ENCODE data around the gene ARMC2.
"Not testable (repeated sequence)": the region's sequence is repeated elsewhere in the genome, so short reads cannot be mapped to it uniquely, and the experiment has no call there.

ARMC2 gene

DNA sequence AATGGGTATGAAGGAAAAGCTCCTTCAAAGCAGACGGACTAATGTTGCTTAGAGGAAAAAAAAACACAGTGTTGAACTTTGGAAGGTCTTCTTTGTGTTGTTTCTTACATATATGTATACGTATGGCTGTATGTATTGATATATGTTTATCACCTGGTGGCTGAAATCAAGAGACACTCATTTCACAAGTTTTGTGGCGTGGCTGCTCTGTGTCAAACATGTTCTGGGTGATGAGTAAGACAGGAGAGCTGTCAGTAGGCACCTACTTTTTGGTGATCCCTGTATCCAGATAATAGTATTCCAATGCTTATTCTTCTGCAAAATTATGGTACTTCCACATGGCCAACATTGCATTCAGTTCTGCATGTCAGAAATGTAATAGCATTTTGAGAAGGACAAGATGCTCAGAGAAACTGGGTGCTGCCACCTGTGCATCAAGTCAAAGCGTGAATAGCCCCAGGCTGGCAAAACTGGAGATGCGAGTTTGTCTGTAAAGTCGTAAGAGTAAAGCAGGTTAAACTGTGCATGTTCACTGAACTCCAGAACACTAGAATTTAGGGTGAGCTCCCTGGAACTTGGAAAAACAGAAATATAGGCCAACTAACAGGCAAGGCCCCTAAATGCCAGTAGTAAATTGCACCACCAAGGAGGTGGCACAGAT, 67.9 kb downstream of the ARMC2 start:
- DNase-seq (ENCODE audit: low spot score), result no peak

GRCh38 chr6:108920751-108921150, 72.5 kb downstream of the ARMC2 start:
- DNase-seq (ENCODE audit: low spot score), result no peak

GRCh38 chr6:108921547-108922361, 73.5 kb downstream of the ARMC2 start:
- DNase-seq (ENCODE audit: low spot score), result peak; percentile 31

DNA sequence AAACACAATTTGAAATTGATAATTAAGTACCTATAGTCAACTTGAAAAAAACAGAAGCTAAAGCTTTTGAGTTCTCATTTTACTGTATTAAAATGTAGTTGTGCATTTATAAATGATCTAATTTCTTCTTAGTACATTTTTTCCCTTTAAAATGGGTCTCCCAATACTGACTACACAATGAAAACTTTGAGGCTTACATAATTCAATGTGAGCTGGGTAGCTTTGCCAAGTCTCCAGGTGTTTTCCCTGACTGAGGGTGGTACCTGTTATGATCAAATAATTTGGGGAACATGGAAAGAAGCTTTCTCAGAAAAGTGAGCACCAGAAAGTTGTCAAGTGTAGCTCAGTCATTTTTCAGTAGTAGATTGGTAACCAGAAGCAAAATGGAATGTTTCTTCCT, 74.3 kb downstream of the ARMC2 start:
- DNase-seq (ENCODE audit: low spot score), result no peak

DNA sequence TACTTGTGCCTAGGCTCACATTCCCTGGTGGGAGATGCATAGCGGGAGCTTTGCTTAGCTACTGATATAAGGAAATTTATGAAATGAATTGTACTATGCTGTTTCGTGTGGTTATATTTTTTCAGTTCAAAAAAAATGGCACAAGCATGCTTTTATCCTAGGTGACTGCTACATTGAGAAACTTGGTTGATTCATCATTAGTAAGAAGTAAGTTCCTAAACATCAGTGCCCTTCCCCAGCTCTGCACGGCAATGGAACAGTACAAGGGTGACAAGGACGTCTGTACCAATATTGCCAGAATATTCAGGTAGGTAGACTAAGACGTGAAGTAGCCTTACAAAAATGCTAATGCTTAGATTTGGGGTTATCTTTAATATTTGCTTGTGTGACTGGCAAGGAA, 79.7 kb downstream of the ARMC2 start:
- no peak for DNase-seq (ENCODE audit: low spot score)

GRCh38 chr6:108928650-108929049, 80.4 kb downstream of the ARMC2 start:
- DNase-seq (ENCODE audit: low spot score), result no peak

DNA sequence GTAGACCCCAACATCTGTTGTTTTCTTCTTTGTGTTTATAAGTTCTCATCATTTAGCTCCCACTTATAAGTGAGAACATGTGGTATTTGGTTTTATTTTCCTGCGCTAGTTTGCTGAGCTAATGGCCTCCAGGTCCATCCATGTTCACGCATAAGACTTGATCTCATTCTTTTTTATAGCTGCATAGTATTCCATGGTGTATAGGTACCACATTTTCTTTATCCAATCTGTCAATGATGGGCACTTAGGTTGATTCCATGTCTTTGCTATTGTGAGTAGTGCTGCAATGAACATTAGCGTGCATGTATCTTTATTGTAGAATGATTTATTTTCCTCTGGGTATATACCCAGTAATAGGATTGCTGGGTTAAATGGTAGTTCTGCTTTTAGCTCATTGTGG, 82.9 kb downstream of the ARMC2 start:
- DNase-seq (ENCODE audit: low spot score), result not testable (repeated sequence)

DNA sequence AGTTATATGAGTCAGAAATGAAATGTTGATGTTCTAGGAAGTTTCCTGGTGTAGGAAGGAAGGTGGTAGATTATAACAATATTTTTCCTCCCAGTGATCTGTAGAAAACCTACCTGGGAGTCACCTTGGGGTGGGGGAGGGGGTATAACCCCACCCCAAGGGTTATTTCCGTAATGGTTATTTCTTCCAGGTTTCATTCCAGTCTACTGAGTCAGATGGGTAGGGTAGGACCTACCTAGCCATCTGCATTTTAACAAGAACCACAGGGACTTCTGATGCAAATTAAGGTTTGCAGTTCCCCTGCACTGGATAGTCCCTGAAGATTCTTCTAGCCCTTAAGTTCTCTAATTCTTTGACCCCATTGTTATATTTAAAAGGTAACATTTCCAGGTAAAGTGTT, 88.9 kb downstream of the ARMC2 start:
- no peak for DNase-seq (ENCODE audit: low spot score)

DNA sequence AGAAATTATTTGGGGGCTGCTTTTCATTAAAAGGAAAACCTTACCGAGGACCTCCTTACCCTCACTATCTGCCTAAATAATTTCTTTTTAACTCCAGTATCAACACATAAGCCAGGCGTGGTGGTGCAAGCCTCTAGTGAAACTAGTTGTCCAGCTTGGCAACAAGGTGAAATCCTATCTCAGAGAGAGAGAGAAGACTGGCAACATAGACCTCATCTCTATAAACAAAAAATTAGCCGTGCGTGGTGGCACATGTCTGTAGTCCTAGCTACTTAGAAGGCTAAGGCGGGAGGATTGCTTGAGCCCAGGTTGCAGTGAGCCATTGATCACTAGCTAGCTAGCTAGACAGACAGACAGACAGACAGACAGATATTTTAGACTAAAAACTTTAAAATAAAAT, 92.5 kb downstream of the ARMC2 start:
- DNase-seq (ENCODE audit: low spot score), result no peak

DNA sequence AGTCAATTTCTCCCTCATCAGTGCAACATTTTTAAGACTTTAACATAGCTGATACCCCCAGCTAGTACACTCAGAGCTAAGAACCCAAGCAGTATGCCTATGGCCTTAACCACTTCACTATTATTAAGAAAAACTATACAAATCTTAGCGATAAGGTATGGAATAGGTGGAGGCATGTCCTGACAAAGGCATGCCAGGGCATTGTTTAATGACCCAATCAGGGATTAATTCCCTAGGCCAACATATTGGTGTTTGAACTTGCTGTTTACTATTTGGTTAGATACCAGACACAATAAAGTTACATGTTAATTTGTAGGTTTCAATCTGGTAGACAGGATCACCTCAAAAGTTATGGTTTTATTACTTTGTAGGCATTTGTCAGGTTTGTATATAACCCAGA, 93.1 kb downstream of the ARMC2 start:
- no peak for DNase-seq (ENCODE audit: low spot score)

- DNase-seq (ENCODE audit: low spot score), result no peak
Measured at GRCh38 chr6:108941859-108942258, 93.6 kb downstream of the ARMC2 start.

DNA sequence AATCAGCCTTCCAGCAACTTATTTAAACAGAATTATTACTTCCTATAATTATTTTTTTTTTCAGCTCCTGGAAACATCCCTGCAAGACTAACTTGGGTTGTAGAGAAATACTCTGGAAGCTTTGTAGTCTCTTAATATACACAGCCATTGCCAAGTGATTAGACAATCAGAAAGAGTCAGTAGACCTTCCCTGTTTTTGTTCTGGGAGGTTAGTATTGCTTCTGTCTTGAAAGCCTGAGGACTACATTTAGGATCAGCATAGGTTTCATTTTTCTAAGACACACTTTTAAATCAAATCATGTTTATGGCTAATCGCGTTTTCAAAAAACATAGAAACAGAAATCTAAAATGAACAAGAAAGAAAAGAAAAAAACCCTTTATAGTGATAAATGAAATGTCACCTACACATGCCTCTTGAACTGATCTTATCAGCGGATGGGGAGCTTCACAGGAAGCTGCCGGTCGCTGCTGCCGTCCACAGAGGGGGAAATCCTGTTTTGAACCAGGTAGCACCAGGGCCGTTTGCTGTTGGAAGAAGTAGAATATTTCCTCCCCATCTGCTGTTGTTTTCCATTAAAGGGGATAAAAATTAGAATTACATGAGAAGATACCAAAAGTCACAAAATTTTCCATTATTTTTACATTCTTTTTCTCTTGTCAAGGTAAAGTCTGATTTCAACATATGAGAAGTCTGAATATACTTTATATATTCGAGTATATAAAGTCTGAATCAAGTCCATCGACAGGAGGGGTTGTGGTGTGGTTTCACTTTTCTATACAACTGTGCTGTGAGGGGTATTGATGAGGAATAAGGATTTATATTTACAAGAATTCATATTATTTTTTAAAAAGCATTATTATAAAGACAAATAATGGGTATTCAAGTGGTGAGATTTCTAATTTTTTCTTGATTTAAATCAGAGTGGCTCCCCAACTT, 94.6 kb downstream of the ARMC2 start:
- peak; percentile 67 for DNase-seq (ENCODE audit: low spot score)

GRCh38 chr6:108944071-108944470, 95.8 kb downstream of the ARMC2 start:
- DNase-seq (ENCODE audit: low spot score), result peak; percentile 7

GRCh38 chr6:108944707-108945680, 96.8 kb downstream of the ARMC2 start:
- DNase-seq (ENCODE audit: low spot score), result no peak

DNA sequence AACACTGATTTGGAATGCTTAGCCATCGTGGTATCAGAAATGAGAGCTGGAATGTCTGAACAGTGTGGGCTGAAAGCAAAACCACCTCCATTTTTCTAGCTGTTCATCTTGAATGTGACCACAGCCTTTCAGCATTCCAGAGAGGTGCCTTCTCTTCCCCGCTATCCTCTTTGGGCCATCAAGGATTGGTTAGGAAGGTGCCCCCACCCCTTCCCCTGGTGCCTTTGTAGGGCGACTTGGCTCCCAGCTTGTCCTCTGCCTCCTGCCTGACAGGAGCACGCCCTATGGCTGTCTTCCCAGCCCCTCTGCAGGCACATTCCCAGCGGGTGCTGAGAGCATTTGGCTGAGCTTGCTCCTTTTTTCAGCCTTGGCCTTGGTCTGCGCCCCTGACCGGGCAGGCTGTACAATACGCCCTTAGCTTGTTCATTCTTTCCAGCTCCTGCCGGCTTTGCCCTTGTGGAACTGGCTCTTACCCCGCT, 97.5 kb downstream of the ARMC2 start:
- no peak for DNase-seq (ENCODE audit: low spot score)

- no peak for DNase-seq (ENCODE audit: low spot score)
Measured at GRCh38 chr6:108946695-108947094, 98.5 kb downstream of the ARMC2 start.

DNA sequence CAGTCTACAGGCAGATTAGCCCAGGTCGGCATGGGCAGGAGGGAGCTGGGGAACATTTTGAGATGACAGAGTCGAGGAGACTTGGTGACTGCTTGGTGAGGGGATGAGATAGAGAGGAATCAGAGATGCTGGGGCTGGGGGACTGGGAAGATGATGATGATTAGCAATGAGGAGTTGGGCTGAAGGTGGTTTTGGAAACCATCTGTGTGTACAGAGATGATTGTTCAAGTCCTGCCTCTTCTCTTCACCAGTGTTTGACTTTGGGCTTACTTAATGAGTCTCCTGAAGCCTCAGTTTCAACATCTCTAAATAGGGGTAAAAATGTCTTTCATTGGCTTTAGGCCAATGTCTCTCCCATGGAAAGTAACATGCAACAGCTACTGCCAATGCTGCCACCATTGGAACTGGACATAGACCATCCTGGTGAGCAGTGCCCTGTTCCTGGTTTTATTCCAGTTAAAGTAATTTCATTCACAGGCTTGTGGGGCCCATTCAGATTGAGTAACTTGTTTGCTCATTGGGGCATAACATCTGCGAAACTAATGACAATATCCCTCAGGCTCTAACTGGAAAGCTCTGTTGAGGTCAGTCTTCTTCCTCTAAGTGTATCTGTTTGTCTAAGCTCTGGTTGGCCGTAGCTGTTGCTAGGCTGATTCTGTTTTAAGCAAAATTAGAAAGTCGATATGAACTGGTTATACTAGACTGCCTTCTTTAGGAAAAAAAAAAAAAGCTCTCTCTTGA, 99.1 kb downstream of the ARMC2 start:
- no peak for DNase-seq (ENCODE audit: low spot score)

- no peak for DNase-seq (ENCODE audit: low spot score)
Measured at GRCh38 chr6:108948181-108948661, 100.0 kb downstream of the ARMC2 start.

DNA sequence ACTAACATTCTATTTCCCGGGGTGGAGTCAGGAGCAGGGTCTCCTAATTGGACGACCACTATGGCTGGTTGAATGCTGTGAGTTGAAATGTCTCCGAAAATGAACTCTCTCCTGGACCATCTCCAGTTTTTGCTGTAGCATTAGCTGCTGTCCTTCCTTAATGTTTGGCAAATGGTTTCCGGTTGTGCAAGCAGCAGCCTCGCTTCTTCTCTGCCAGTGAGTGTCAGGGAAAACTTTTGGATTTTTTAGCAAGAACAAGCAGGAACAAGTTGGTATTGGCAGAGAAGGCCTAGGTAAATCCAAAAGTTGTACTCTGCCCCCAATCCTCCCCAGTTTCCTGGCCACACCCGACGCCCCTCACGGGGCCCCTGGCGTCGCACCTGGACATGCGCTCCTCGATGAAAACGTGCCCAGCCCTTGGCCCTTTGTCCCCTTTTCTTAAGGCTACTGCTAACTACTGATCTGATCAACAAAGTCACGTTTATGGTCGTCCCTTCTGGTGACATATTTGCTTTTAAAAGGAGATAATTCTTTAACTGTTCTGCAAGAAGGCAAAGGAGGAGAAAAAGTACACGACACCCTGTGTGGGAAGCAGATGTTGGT, 103.2 kb downstream of the ARMC2 start:
- DNase-seq (ENCODE audit: low spot score), result no peak
